Fibroblast of pulmonary artery (primary cell): ENCODE data around the gene BAG1.

Experiments used
- DNase-seq: peaks from one replicate; pipeline ENCODE4 v3.0.0-alpha.2; 2010; ENCODE audit warnings: low read depth
- H3K4me3 ChIP-seq: replicated peaks from 2 replicates; pipeline ENCODE4 v1.5.1; 2011; ENCODE audit warnings: low read depth, mild to moderate bottlenecking, control low read depth, low read length, moderate library complexity
- CTCF ChIP-seq: IDR thresholded peaks from 2 replicates; pipeline ENCODE4 v1.5.1; 2011; ENCODE audit warnings: mild to moderate bottlenecking, control low read depth, low read length, inconsistent platforms; ENCODE audit errors: missing control alignments

Gene BAG1

GRCh38 chr9:33290247-33291030, 25.9 kb upstream of the BAG1 start, which contains the start of gene NFX1:
NFX1 (plus strand) TSS chr9:33290516; CDS start chr9:33290573, 57 bp downstream.
- peak within 1 kb of the TSS; percentile 69 for H3K4me3 ChIP-seq
- no peak for TF ChIP-seq CTCF
- DNase-seq: peak; percentile 99

- DNase-seq: no peak
- no peak for TF ChIP-seq CTCF
Observed at GRCh38 chr9:33289936-33290246, 25.4 kb upstream of the BAG1 start.

GRCh38 chr9:33289496-33289895, 25.0 kb upstream of the BAG1 start:
- peak overlapping the region; percentile 69 for H3K4me3 ChIP-seq
- no peak for TF ChIP-seq CTCF
- DNase-seq: peak; percentile 11

More at GRCh38 chr9:33289936-33290246, 25.4 kb upstream of the BAG1 start:
- H3K4me3 ChIP-seq: peak overlapping the region; percentile 69

GRCh38 chr9:33288828-33289483, 24.4 kb upstream of the BAG1 start:
- H3K4me3 ChIP-seq: no peak overlapping the region
- no peak for DNase-seq
- no peak for TF ChIP-seq CTCF

GRCh38 chr9:33288235-33288634, 23.7 kb upstream of the BAG1 start:
- DNase-seq: no peak
- no peak for TF ChIP-seq CTCF
- H3K4me3 ChIP-seq: no peak overlapping the region

GRCh38 chr9:33287087-33287490, 22.6 kb upstream of the BAG1 start:
- peak; percentile 87 for TF ChIP-seq CTCF
- H3K4me3 ChIP-seq: no peak overlapping the region
- DNase-seq: peak; percentile 82

- DNase-seq: no peak
- TF ChIP-seq CTCF: no peak
- no peak overlapping the region for H3K4me3 ChIP-seq
Observed at GRCh38 chr9:33285502-33285901, 21.0 kb upstream of the BAG1 start.
